ENCODE measurements around the gene WTAP.

- TF ChIP-seq CTCF (IDR thresholded peaks at IDR 0.05) (no peak), POLR2AphosphoS5 (IDR thresholded peaks at IDR 0.05) (no peak), POLR2A (IDR thresholded peaks at IDR 0.05) (no peak), EP300 (IDR thresholded peaks at IDR 0.05) (no peak)
Measured at GRCh38 chr6:159722655-159723054, 4.7 kb upstream of the WTAP start.
